ENCODE data around the gene BICD2. TPM values are rescaled to one million over a fixed set of nuclear protein-coding genes. Genes with fewer than 3 reads are reported as not detected.

The BICD2 gene
- total and polyA plus RNA-seq, 4 donors, result 2.5 to 16.0 (median 11.2) TPM

DNA sequence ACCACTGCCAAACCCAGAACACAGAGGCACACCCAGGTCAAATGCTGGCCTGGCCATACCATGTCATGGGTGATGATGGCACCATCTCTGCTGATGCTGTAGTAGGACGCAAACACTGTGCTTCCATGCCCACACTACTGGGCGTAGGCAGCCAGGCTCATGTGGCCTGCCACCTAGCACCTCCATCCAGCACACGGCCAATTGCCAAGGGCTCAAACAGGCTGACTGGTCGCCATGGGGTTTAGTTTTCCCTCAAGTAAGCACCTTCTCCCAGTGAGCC lies 39.4 kb downstream of the BICD2 start:
- Histone ChIP-seq H3K27ac (ENCODE audit: low read depth in 1 of 2, low read length in 2 of 2) (no peak overlapping the region), H3K9me3 (ENCODE audit: control insufficient read depth in 4 of 4, low read length in 3 of 4) (no peaks in the 10 kb centered on the region), H3K4me1 (ENCODE audit: control insufficient read depth in 4 of 4, insufficient read depth in 4 of 4, low read length in 3 of 4) (peaks cover 0 to 6% (median 1%) of the 10 kb centered on the region in 4 donors), H3K27me3 (ENCODE audit: control insufficient read depth in 4 of 4, insufficient read depth in 4 of 4, low read length in 3 of 4) (no peaks in the 10 kb centered on the region), H3K9ac (ENCODE audit: low read depth in 1 of 2, low read length in 2 of 2) (no peak overlapping the region), H3K4me3 (ENCODE audit: low read depth in 1 of 3, low read length in 3 of 3) (no peak overlapping the region), H3K36me3 (ENCODE audit: control insufficient read depth in 4 of 4, insufficient read depth in 3 of 4, low read depth in 1 of 4, low read length in 3 of 4) (peaks cover 3 to 30% (median 9%) of the 10 kb centered on the region in 4 donors)
- WGBS, result 98% methylated on average over 4 of the region's 4 CpGs
- DNase-seq (ENCODE audit: low spot score), result no peak
- TF ChIP-seq MAX (IDR thresholded peaks at IDR 0.05), result no peak
- TF ChIP-seq RAD21 (IDR thresholded peaks at IDR 0.05), result no peak
- TF ChIP-seq ZBTB33 (IDR thresholded peaks at IDR 0.05), result no peak
- TF ChIP-seq, protein P1, sequence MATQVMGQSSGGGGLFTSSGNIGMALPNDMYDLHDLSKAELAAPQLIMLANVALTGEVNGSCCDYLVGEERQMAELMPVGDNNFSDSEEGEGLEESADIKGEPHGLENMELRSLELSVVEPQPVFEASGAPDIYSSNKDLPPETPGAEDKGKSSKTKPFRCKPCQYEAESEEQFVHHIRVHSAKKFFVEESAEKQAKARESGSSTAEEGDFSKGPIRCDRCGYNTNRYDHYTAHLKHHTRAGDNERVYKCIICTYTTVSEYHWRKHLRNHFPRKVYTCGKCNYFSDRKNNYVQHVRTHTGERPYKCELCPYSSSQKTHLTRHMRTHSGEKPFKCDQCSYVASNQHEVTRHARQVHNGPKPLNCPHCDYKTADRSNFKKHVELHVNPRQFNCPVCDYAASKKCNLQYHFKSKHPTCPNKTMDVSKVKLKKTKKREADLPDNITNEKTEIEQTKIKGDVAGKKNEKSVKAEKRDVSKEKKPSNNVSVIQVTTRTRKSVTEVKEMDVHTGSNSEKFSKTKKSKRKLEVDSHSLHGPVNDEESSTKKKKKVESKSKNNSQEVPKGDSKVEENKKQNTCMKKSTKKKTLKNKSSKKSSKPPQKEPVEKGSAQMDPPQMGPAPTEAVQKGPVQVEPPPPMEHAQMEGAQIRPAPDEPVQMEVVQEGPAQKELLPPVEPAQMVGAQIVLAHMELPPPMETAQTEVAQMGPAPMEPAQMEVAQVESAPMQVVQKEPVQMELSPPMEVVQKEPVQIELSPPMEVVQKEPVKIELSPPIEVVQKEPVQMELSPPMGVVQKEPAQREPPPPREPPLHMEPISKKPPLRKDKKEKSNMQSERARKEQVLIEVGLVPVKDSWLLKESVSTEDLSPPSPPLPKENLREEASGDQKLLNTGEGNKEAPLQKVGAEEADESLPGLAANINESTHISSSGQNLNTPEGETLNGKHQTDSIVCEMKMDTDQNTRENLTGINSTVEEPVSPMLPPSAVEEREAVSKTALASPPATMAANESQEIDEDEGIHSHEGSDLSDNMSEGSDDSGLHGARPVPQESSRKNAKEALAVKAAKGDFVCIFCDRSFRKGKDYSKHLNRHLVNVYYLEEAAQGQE (IDR thresholded peaks at IDR 0.05), result no peak
- TF ChIP-seq CTCF (IDR thresholded peaks at IDR 0.05; ENCODE audit: low read depth, low read length, missing input control), result no peak
- TF ChIP-seq YY1 (IDR thresholded peaks at IDR 0.05), result no peak
- TF ChIP-seq JUND (IDR thresholded peaks at IDR 0.05), result no peak
- no peak for TF ChIP-seq NR2F2 (IDR thresholded peaks at IDR 0.05)
- TF ChIP-seq HNF4A (conservative IDR thresholded peaks at IDR 0.05), result no peak
- no peak for TF ChIP-seq EGR1 (IDR thresholded peaks at IDR 0.05; ENCODE audit: low read depth in 2 of 2)
- TF ChIP-seq FOXA2 (IDR thresholded peaks at IDR 0.05), result no peak
- TF ChIP-seq, protein P2, sequence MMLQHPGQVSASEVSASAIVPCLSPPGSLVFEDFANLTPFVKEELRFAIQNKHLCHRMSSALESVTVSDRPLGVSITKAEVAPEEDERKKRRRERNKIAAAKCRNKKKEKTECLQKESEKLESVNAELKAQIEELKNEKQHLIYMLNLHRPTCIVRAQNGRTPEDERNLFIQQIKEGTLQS (IDR thresholded peaks at IDR 0.05), result no peak
- TF ChIP-seq RXRA (IDR thresholded peaks at IDR 0.05), result no peak
- no peak for TF ChIP-seq HNF4G (IDR thresholded peaks at IDR 0.05)
- TF ChIP-seq TAF1 (conservative IDR thresholded peaks at IDR 0.05), result no peak
- TF ChIP-seq SP1 (IDR thresholded peaks at IDR 0.05), result no peak
